Keratinocyte (primary cell): ENCODE measurements around the gene KCNF1. TPM values are rescaled to one million over a fixed set of nuclear protein-coding genes. Genes with fewer than 3 reads are reported as not detected.

Source experiments
- DNase-seq: peaks from one replicate; pipeline ENCODE4 v3.0.0-alpha.2; 2011; ENCODE audit warnings: low read depth, missing footprints, low spot score
- FAIRE-seq: peaks from 2 replicates; lab custom pipeline; 2011; peaks lifted over from hg19 to GRCh38; lab: Jason Lieb, UNC
- H2AFZ ChIP-seq: 2 replicates; pipeline ENCODE4 v1.6.0; 2012; ENCODE audit warnings: low read length, control low read depth, inconsistent platforms; ENCODE audit not compliant: control insufficient read depth
- H3K27ac ChIP-seq: 2 replicates; pipeline ENCODE4 v1.5.1; 2011; ENCODE audit warnings: low read length; ENCODE audit not compliant: control insufficient read depth, insufficient read depth
- H3K27me3 ChIP-seq: 3 replicates; pipeline ENCODE4 v1.6.0; 2011; ENCODE audit warnings: low read length; ENCODE audit not compliant: control insufficient read depth, insufficient read depth; ENCODE audit errors: extremely low read depth
- H3K36me3 ChIP-seq, 2 experiments: 2 replicates in 1 of 2; 3 replicates in 1 of 2; pipeline ENCODE4 v1.5.1; 2011; ENCODE audit warnings: low read length in 2 of 2, mild to moderate bottlenecking in 1 of 2; ENCODE audit not compliant: control insufficient read depth in 2 of 2, insufficient read depth in 2 of 2; ENCODE audit errors: extremely low read depth in 1 of 2
- H3K4me1 ChIP-seq: 3 replicates; pipeline ENCODE4 v1.5.1; 2011; ENCODE audit warnings: low read length; ENCODE audit not compliant: control insufficient read depth, insufficient read depth; ENCODE audit errors: extremely low read depth
- H3K4me2 ChIP-seq: 3 replicates; pipeline ENCODE4 v1.6.0; 2011; ENCODE audit warnings: low read depth, low read length; ENCODE audit not compliant: control insufficient read depth, insufficient read depth; ENCODE audit errors: extremely low read depth
- H3K4me3 ChIP-seq, 3 experiments: fragments of 200-600 bp in 1 of 3; sonication (generic) in 1 of 3; 2 replicates in 2 of 3; 3 replicates in 1 of 3; pipeline ENCODE4 v1.5.1; 2011 to 2016; ENCODE audit warnings: low read length in 3 of 3, mild to moderate bottlenecking in 3 of 3, control low read depth in 2 of 3, inconsistent platforms in 1 of 3, low read depth in 1 of 3, mixed read lengths in 1 of 3, mixed run types in 1 of 3, moderate library complexity in 1 of 3; ENCODE audit not compliant: control insufficient read depth in 2 of 3, insufficient read depth in 2 of 3; ENCODE audit errors: extremely low read depth in 1 of 3
- H3K79me2 ChIP-seq: 2 replicates; pipeline ENCODE4 v1.6.0; 2012; ENCODE audit warnings: low read length; ENCODE audit not compliant: control insufficient read depth, insufficient read depth
- H3K9ac ChIP-seq: 3 replicates; pipeline ENCODE4 v1.6.0; 2011; ENCODE audit warnings: low read length; ENCODE audit not compliant: control insufficient read depth, insufficient read depth; ENCODE audit errors: extremely low read depth
- H3K9me1 ChIP-seq: 3 replicates; pipeline ENCODE4 v1.6.0; 2011; ENCODE audit warnings: low read length; ENCODE audit not compliant: control insufficient read depth, insufficient read depth; ENCODE audit errors: extremely low read depth
- H3K9me3 ChIP-seq: 2 replicates; pipeline ENCODE4 v1.5.1; 2012; ENCODE audit warnings: low read depth, low read length; ENCODE audit not compliant: control insufficient read depth
- H4K20me1 ChIP-seq: 3 replicates; pipeline ENCODE4 v1.6.0; 2011; ENCODE audit warnings: low read length; ENCODE audit not compliant: control insufficient read depth, insufficient read depth; ENCODE audit errors: extremely low read depth
- CTCF ChIP-seq, 3 experiments: IDR thresholded peaks in 1 of 3; conservative IDR thresholded peaks in 1 of 3; optimal IDR thresholded peaks in 1 of 3; 2 replicates in 2 of 3; 3 replicates in 1 of 3; pipeline versions ENCODE3 to v1.5.1; 2011; ENCODE audit warnings: low read length in 3 of 3, mild to moderate bottlenecking in 3 of 3, moderate library complexity in 2 of 3, control low read depth in 1 of 3, inconsistent platforms in 1 of 3; ENCODE audit not compliant: insufficient read depth in 2 of 3; ENCODE audit errors: extremely low read depth in 1 of 3
- EZH2 ChIP-seq: IDR thresholded peaks from one replicate; pipeline ENCODE4 v1.6.1; 2012; ENCODE audit warnings: inconsistent platforms, mild to moderate bottlenecking, low read length, moderate library complexity
- dilution Hi-C: fragments of 300-500 bp; cut with MboI; formaldehyde crosslinking; loops from one replicate; pipeline ENCODE4 v1.7.0; 2020; ENCODE audit warnings: low sequenced_read_pairs; ENCODE audit not compliant: extremely low pct_ligation_motif_present
- polyA plus RNA-seq, 5 experiments: library from polyadenylated mRNA; depleted of rRNA in 3 of 5; stranded (reverse) in 3 of 5; stranded (forward) in 1 of 5; unstranded in 1 of 5; fragments of >200 nt; gene quantifications; 1 replicate in 1 of 5; 2 replicates in 3 of 5; 3 replicates in 1 of 5; pipeline versions ENCODE4 v1.2.1 to v1.2.3, GENCODE V29; 2011 to 2012; ENCODE audit warnings: missing spikeins in 2 of 5, low read depth in 1 of 5, low replicate concordance in 1 of 5

KCNF1 gene
- polyA plus RNA-seq, 1 donor (not counting 4 experiments of a cell fraction or from before 2014, with no cell fraction given) = 0.05 TPM

GRCh38 chr2:10892316-10892715 is 19.4 kb upstream of the KCNF1 start:
- no peak overlapping the region for H3K4me3 ChIP-seq

GRCh38 chr2:10892796-10893350 is 18.9 kb upstream of the KCNF1 start:
- FAIRE-seq (no peak), DNase-seq (no peak)
- Histone ChIP-seq H3K79me2 (no peaks in the 10 kb centered on the region), H4K20me1 (no peaks in the 10 kb centered on the region), H3K27me3 (peaks cover 10% of the 10 kb centered on the region), H3K27ac (no peak overlapping the region), H3K4me3 (no peak overlapping the region), H3K4me1 (no peaks in the 10 kb centered on the region), H3K36me3 (no peaks in the 10 kb centered on the region), H3K9ac (no peak overlapping the region), H3K9me3 (no peaks in the 10 kb centered on the region), H2AFZ (no peak overlapping the region), H3K4me2 (no peak overlapping the region), H3K9me1 (no peaks in the 10 kb centered on the region)
- no peak for TF ChIP-seq CTCF (optimal IDR thresholded peaks at IDR 0.05 in 1 of 3, IDR thresholded peaks at IDR 0.05 in 1 of 3, conservative IDR thresholded peaks at IDR 0.05 in 1 of 3; ENCODE audit: extremely low read depth in 1 of 3, insufficient read depth in 2 of 3, low read length in 3 of 3)
- TF ChIP-seq EZH2 = no peak
- dilution Hi-C loops = no loop called here

More at GRCh38 chr2:10892316-10892715, 19.4 kb upstream of the KCNF1 start:
- H3K9me3 ChIP-seq = no peaks in the 10 kb centered on the region
- H3K79me2 ChIP-seq = no peaks in the 10 kb centered on the region
- no peaks in the 10 kb centered on the region for H3K9me1 ChIP-seq
- DNase-seq (no peak), FAIRE-seq (no peak)
- H3K4me2 ChIP-seq = no peak overlapping the region
- H3K36me3 ChIP-seq = no peaks in the 10 kb centered on the region
- dilution Hi-C loops = no loop called here
- no peaks in the 10 kb centered on the region for H4K20me1 ChIP-seq
- no peak overlapping the region for H2AFZ ChIP-seq
- no peak overlapping the region for H3K27ac ChIP-seq
- TF ChIP-seq EZH2 (no peak), CTCF (optimal IDR thresholded peaks at IDR 0.05 in 1 of 3, IDR thresholded peaks at IDR 0.05 in 1 of 3, conservative IDR thresholded peaks at IDR 0.05 in 1 of 3; ENCODE audit: extremely low read depth in 1 of 3, insufficient read depth in 2 of 3, low read length in 3 of 3) (no peak)
- no peaks in the 10 kb centered on the region for H3K4me1 ChIP-seq
- H3K27me3 ChIP-seq = peaks cover 10% of the 10 kb centered on the region
- H3K9ac ChIP-seq = no peak overlapping the region
